GM18508 (cell line): ENCODE measurements around the gene WDR47.

Source experiments
- ATAC-seq: cut with Tn5 transposase; IDR thresholded peaks from one replicate; pipeline ENCODE4 v1.9.1; 2021; ENCODE audit warnings: moderate number of reproducible peaks; ENCODE audit not compliant: insufficient read depth, unreplicated experiment

The WDR47 gene

DNA sequence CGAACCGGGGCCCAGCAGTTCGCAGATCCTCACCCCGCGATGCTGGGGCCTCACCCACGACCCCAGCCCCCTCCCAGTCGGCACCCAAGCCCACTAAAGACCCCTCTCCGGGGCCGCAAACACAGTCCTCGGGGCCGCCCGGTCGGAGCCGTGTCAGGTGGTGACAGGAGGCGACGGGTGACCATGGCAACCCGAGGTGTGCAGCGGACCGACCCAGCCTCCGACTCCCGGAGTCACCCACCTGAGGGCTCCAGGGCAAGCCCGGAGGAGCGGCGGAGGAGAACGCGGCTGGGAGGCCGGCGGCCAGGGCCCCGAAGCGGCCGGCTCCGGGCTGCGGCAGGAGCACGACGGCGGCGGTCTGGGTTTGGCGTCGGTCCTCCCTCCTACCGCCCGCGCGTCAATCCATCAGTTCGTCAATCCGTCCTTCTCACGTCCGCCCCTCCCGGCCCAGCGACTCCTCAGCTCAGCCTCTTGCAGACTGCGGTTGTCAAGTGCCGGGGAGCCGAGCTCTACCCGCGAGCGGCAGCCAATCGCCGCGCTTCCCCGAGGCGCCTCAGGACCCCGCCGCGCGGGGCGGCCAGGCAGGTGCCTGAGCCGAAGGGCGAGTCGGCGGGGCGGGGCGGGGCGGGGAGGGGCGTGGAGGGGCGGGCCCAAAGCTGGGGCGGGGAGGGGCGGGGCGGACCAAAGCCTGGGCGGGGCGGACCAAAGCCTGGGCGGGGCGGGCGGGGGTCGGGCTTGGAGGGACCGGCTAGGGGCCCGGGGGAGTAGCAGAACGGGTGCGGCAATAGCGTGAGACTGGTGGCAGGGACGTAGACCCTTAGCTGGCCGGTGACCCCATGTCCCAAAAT is at the start of gene WDR47:
Gene WDR47, minus strand, starts transcription at position 482 of the 848 bp plus-strand sequence. CDS start 18,590 bp downstream, outside the sequence.
- peak; percentile 89 for ATAC-seq

DNA sequence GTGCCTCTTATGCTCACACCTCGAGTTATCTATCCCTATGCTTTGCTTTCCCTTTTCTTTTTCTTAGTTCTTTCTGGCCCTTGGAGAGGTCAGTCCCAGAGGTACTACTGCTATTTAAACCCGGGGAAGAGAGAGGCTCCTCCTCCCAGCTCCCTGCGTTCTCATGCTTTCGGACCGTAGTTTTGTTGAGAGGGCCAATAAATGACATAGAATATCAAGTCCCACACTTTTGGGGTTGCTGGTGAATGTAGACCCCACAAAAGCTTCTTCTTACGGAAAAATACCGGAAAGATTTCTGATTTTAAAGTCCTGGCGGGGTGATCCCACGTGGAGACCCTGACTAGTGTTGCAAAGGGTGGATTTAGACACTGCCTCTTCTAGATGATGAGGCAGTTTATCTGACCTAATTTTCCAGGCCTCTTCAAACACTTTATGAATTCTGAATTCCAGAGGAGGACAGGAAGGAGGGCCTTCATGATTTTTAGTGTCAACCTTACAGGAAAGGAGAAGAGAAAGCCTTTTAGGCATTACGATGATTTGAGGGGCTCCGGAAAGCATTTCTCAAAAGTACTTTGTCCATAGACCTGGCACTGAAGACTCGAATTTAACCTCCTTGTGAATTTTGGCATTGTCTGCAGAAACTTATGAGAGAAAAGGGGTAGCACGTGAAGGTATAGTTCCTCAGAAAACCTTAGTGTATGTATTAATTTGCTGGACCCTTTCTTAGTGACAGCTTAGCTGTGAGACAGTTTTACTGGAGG is 49.4 kb upstream of the WDR47 start:
- peak; percentile 32 for ATAC-seq

DNA sequence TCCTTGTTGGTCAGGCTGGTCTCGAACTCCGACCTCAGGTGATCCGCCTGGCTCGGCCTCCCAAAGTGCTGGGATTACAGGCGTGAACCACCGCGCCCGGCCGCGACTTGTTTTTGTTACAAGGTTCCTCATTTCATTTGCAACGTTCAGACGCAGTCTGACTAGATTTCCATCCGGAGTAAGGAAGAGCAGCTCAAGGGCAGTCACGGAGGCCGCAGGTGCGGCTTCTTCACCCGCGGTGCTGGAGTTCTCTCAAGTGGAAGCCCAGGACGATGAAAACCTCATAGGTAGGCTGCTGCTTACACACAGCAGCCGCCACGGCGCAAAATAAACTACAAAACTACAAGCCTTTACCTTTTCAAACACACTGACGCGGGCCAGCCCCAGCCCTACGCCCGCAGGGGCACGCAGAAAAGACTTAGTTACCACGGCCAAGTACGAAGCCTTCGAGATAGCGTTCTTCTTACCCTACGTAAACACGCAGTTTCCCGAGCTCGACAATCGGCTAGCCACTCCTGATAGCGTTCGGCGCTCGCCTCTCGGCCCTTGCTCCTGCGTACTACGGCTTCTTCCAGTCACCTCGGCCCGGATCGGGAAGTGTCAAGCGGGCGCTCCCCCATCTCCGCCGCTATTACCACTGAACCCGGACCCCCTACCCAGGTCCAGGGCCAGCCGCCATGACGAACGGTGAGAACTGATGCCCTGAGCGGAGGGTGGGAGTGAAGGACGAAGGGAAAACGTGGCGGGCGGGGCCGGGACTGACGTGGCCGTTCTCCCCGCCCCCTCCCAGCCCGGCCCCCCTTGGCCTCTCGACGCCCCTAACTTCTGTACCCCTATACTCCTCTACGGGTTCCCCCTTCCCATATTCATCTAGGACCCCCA is 48.5 kb upstream of the WDR47 start, which contains the start of gene TMEM167B:
Gene TMEM167B, plus strand, starts transcription at position 569 of the 882 bp plus-strand sequence. Its CDS starts 109 bp downstream, at position 678.
- ATAC-seq, result peak; percentile 74

DNA sequence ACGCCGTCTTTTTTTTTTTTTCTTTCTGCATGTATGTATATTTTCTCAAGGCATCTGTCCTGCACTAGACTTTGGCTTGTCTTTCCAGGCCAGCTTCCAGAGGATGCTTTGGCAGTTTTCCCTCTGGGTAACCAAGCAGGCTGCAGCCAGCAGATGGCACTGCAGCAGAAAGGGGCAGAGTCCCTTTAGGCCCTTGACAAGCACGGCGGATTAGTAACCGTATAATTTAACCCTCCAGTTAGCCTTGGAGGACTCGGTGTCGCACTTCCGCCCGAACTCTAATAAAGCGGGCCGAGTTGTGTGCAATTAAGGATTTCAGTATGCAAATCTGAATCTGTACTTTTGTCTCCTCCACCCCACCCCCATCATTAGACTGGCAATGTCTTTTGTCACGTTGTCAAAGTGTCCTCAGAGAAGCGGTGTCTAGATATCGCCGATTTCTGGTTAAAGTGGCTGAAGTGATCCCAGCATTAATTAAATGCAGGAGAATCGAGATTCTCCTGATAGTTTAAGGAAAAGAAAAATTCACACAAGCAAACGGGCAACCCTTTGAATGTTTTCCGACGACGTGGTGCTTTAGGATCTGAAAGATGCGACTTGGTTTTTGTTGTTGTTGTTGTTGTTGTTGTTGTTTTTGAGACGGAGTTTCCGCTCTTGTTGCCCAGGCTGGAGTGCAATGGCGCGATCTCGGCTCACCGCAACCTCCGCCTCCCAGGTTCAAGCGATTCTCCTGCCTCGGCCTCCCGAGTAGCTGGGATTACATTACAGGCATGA is 47.5 kb upstream of the WDR47 start:
- ATAC-seq, result no peak

DNA sequence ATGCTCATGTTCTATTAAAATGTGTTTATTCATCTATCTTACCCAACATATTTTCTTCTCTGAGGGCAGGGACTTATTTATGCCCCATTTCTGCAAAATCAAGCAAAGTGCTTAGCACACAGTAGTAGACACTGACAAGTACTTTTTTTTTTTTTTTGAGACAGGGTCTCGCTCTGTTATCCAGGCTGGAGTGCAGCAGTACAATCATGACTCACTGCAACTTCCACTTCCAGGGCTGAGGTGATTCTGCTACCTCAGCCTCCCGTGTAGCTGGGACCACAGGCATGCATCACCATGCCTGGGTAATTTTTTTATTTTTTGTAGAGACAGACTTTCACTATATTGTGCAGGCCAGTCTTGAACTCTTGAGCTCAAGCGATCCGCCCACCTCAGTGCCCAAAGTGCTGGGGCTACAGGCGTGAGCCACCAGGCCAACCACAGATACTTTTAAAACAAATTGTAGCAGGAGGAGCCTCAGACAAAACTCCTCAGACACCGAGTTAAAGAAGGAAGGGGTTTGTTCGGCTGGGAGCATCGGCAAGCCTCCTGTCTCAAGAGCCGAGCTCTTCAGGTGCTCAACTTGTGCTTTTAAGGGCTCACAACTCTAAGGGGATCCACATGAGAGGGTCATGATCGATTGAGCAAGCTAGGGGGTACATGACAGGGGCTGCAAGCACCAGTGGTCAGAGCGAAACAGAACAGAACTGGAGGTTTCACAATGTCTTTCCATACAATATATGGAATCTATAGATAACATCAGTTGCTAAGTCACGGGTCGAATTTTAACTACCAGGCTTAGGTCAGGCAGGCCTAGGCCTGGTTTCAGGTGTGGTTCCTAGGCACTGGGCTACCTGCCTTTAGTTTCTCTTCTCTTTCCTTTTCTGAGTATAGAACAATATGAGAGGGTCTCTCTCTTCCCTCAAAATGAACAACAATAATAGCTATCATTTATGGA is 42.9 kb upstream of the WDR47 start:
- ATAC-seq, result no peak

DNA sequence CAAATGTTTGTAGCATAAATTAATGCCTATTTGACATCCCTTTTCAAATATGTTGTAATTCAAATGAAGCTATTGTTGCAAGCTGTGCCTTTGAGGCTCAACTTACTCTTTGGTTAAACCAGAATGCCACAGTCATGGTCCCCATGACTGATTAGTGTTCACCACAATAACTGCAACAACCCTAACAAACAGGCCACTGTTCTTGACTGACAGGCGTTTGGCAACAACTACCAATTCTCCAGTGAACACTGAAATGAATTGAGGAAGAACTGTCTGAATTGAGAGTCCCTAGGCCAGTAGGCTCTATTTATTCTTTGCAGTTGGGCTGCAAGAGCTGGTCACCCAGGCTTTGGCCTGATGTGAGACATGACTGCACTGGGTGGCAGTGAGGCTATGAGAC is 42.0 kb upstream of the WDR47 start:
- no peak for ATAC-seq

DNA sequence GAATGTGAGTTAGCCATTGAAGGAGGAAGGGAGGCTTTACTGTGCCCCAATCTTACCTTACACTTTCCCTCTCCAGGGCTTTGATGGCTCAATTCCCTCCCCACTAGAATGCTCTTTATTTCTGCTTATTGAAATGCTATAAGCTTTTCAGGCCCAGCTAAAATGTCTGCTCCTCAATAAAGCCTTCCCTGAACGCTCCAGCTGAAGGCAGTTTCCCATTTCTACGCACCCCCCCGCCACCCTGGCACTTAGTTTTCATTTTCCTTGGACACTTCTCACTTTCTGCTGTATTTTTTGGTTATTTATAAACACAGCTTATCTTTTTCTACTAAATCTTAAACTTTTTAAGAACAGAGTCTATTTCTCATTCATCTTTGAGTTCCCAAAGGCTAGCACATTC is 41.6 kb upstream of the WDR47 start:
- no peak for ATAC-seq

DNA sequence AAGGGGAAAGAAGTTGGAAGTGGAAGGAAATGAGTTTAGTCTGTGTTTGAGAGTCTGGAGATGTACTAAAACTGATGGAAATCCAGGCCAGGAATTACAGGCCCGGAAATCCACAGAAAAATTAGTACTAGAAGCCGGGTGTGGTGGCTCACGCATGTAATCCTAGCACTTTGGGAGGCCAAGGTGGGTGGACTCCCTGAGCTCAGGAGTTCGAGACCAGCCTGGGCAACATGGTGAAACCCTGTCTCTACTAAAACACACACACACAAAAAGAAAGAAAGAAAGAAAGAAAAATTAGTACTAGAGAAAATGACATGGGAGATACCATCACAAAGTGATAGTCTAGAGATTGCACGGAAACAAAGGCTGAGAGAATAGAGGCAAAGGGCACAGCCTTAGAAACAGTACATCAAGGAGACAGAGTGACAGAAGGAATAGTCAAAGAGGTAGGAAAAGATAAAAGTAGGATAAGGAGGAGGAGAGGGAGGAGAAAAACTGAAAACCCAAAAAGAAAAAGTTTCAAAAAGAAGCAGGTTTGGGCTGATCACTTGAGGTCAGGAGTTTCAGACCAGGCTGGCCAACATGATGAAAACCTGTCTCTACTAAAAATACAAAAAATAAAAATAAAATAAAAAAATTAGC is 38.7 kb upstream of the WDR47 start:
- ATAC-seq, result no peak

DNA sequence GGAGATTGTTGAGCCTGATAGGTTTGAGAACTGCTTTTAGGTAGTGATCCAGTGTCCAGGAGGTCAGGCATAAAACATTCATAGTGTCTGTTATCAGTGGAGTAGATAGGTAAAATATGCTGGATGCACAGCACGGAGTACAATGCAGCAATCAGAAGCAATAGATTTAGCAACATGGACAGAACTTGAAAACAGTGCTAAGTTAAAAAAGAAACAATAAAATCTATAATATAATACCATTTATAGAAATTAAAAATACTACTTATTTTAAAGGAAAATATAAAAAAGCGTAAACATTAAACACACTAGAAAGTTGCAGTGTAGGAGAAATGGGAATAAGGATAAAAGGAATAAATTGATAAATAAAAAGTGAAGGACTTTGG is 37.3 kb upstream of the WDR47 start:
- no peak for ATAC-seq

DNA sequence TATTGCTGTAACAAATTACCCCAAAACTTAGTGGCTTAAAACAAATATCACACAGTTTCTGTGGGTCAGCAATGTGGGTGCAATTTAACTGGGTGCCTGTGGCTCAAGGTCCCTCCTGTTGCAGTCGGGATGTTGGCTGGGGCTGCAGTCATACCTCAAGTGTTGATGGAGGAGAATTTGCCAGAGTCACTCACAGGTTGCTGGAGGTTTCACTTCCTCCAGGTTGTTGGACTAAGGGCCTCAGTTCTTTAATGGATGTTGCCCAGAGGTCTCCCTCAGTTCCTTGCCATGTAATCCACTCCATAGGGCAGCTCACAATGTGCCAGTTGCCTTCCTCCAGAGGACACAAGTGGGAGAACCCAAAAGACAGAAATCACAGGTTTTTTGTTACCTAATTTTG is 36.4 kb upstream of the WDR47 start:
- no peak for ATAC-seq

DNA sequence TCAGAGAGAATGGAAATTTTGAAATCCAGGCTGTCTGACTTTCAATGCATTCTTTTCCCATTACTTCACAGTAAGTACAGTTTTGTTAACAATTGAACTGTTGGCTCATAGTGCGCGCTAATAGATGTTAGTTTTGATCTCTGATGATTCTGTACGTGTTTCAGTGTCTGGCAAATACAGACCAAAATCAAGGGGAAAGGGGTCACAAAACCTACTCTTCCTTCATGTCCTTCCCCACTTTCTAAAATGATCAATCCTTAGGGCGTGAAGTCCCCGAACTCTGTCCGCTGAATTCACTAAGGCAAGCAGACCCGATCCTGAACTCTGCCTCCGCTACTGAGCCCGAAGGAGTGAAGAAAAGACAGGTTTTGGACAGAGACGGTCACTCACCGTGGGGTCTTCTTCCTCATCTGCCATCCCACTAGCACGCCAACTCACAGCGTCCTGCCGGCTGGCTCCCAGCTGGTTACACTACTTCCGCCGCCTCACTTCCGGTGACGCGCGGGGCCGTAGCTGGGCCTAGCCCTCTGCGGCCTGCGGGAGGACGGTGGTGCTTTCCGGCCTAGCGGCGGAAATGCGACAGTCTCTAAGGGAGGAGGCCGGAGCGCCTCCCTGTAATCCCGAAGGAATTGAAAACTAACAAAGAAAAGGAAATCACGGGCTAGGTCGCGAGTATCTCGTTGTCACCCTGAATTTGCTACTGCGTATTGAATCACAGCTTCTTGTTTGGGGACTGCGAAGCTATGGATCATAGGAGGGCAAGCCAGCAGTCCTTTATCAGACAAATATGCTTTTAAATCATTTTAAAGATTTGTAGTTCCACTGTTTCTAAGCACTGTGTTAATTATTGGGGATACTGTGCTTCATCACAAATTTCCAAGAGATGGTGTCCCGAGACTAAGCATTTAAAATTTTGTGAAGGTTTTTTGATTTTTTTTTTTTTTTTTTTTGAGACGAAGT is 33.9 kb upstream of the WDR47 start, which contains the start of gene TAF13:
Gene TAF13, minus strand, starts transcription at position 473 of the 960 bp plus-strand sequence. Its CDS starts 56 bp downstream, at position 417.
- peak; percentile 89 for ATAC-seq

DNA sequence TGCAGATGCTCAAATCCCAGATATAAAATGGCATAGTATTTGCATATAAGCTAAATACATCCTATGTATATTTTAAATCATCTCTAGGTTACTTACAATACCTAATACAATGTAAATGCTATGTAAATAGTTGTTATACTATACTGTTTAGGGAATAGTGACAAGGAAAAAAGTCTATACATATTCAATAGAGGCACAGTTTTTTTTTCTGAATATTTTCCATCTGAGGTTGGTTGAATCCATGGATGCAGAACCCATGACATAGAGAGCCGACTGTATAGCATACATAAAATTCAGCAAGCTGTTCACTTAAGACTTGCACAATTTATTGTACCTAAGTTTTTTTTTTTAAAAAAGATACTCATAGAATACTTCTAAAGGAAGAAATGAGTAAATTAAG is 27.4 kb upstream of the WDR47 start:
- no peak for ATAC-seq

DNA sequence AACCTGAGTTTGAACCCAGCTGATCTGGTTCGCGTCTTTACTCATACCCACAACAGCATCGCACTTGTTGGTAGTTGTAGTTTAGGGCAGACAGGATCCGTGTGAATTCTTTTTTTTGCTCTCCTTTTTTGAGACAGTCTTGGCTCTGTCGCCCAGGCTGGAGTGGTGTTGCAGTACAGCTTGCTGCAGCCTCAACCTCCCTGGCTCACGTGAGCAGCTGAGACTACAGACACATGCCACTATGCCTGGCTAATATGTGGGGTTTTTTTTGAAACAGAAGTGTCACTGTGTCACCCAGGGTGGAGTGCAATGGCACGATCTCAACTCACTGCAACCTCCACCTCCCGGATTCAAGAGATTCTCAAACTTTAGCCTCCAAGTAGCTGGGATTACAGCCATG is 26.0 kb upstream of the WDR47 start:
- no peak for ATAC-seq

DNA sequence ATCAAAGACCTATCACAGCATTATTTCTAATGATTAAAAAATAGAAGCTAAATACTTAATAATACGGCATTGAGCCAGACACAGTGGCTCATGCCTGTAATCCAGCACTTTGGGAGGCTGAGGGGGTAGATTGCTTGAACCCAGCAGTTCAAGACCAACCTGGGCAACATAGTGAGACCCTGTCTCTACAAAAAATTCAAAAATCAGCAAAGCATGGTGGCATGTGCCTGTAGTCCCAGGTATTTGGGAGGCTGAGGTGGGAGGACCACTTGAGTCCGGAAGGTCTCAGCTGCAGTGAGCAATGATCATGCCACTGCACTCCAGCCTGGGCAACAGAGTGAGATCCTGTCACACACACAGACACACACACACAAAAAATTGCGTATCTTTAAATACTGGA is 23.2 kb upstream of the WDR47 start:
- ATAC-seq, result no peak

DNA sequence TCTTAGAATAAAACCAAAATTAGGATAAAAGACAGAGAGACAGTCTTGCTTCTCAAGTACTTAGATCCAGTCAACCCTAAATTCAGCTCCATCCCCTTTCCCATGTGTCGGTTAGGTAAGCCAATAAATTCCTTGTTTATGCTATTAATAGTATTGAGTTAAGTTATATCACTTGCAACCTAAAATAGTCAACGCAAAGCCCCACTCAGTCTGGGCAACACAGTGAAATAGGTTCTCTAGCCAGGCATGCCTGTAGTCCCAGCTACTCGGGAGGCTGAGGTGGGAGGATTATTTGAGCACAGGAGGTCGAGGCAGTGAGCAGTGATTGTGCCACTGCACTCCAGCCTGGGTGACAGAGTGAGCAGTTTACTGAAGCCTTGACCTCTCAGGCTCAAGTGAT is 19.3 kb upstream of the WDR47 start:
- no peak for ATAC-seq

DNA sequence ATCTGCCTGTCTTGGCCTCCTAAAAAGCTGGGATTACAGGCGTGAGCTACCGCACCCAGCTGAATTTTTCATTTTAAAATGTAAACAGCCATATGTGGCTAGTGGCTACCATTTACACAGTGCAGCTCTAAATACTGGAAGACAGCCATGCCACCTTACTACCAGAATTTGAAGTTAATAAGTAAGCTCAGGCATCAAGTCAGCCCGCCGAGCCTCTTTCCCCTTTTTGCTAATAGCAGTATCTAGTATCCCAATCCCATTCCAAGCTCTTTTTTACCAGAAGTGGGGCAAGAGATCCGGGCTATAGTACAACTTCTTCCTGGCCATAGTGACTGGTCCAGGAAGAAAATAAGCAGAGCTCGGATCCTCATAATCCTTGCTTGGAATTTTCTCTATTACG is 18.8 kb upstream of the WDR47 start:
- ATAC-seq, result no peak

DNA sequence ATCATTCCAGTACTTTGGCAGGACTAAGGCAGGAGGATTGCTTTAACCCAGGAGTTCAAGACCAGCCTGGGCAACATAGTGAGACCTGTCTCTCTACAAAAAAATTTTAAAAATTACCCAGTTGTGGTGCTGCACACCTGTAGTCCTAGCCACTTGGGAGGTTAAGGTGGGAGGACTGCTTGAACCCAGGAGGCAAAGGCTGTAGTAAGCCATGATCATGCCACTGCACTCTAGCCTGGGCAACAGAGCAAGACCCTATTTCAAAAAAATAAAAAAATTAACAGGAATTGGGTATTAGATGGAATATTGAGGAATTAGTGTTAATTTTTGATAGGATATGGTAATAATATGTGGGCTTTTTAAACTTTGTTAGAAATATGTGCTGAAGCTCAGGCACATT is 17.1 kb upstream of the WDR47 start:
- no peak for ATAC-seq
